SK-N-SH (cell line): Measurements from ENCODE around the gene SLC41A3. TPM values are rescaled to one million over a fixed set of nuclear protein-coding genes. Genes with fewer than 3 reads are reported as not detected.

Experiments used
- CTCF ChIA-PET: fragments of 300-600, 350-600 bp; formaldehyde crosslinking; extraction: SDS; loops from one replicate; lab custom pipeline; 2021; lab: Yijun Ruan, JAX
- POLR2A ChIA-PET: fragments of 350-600 bp; sonication (Branson Sonifier 250); formaldehyde crosslinking; extraction: SDS; loops from one replicate; lab custom pipeline; 2020; ENCODE audit warnings: antibody characterized with exemption, inconsistent platforms; lab: Yijun Ruan, JAX
- DNase-seq: peaks from one replicate; pipeline ENCODE4 v3.0.0; 2012
- H2AFZ ChIP-seq: fragments of 200-600 bp; sonication (generic); 2 replicates; pipeline ENCODE4 v1.8.1; 2016; ENCODE audit warnings: antibody characterized with exemption, mild to moderate bottlenecking, low read depth
- H3F3A ChIP-seq: fragments of 200-600 bp; sonication (generic); replicated peaks from 2 replicates; pipeline ENCODE3; 2016; ENCODE audit warnings: antibody characterized with exemption, mild to moderate bottlenecking; ENCODE audit not compliant: insufficient read depth
- H3K27ac ChIP-seq, 2 experiments: fragments of 200-500 bp in 1 of 2; fragments of 200-600 bp in 1 of 2; sonication (Bioruptor generic) in 1 of 2; sonication (generic), shearing (Covaris generic) in 1 of 2; 2 replicates each; pipeline versions ENCODE4 v1.5.1 to v1.6.1; 2014 to 2016; ENCODE audit warnings: low read depth in 2 of 2, inconsistent platforms in 1 of 2, low read length in 1 of 2, mild to moderate bottlenecking in 1 of 2, mixed read lengths in 1 of 2
- H3K27me3 ChIP-seq: fragments of 200-600 bp; sonication (generic), shearing (Covaris generic); 2 replicates; pipeline ENCODE4 v1.6.1; 2016; ENCODE audit warnings: mixed run types; ENCODE audit not compliant: insufficient read depth
- H3K36me3 ChIP-seq, 2 experiments: fragments of 200-500 bp in 1 of 2; fragments of 200-600 bp in 1 of 2; sonication (Bioruptor generic) in 1 of 2; sonication (generic) in 1 of 2; replicated peaks in 1 of 2; 2 replicates each; pipeline versions ENCODE3 to v1.5.1; 2014 to 2016; ENCODE audit warnings: low read length in 1 of 2, mild to moderate bottlenecking in 1 of 2; ENCODE audit not compliant: insufficient read depth in 2 of 2, control insufficient read depth in 1 of 2
- H3K4me1 ChIP-seq, 2 experiments: fragments of 200-500 bp in 1 of 2; fragments of 200-600 bp in 1 of 2; sonication (Bioruptor generic) in 1 of 2; sonication (generic), shearing (Covaris generic) in 1 of 2; 2 replicates each; pipeline versions ENCODE4 v1.5.1 to v1.6.1; 2014 to 2016; ENCODE audit warnings: low read depth in 1 of 2, low read length in 1 of 2, mixed run types in 1 of 2; ENCODE audit not compliant: insufficient read depth in 2 of 2, control insufficient read depth in 1 of 2
- H3K4me2 ChIP-seq: fragments of 200-600 bp; sonication (generic), shearing (Covaris generic); 2 replicates; pipeline ENCODE4 v1.6.1; 2017; ENCODE audit warnings: mixed run types
- H3K4me3 ChIP-seq, 2 experiments: fragments of 200-500 bp in 1 of 2; fragments of 200-600 bp in 1 of 2; sonication (Bioruptor generic) in 1 of 2; sonication (generic), shearing (Covaris generic) in 1 of 2; 2 replicates each; pipeline versions ENCODE4 v1.5.1 to v1.8.1; 2014 to 2016; ENCODE audit warnings: low read depth in 2 of 2, inconsistent platforms in 1 of 2, low read length in 1 of 2, mild to moderate bottlenecking in 1 of 2, mixed read lengths in 1 of 2, moderate library complexity in 1 of 2
- H3K79me2 ChIP-seq: fragments of 200-600 bp; sonication (generic); 2 replicates; pipeline ENCODE4 v1.8.1; 2017; ENCODE audit warnings: mild to moderate bottlenecking; ENCODE audit not compliant: insufficient read depth
- H3K9ac ChIP-seq: fragments of 200-600 bp; sonication (generic); 2 replicates; pipeline ENCODE4 v1.6.1; 2017; ENCODE audit warnings: mixed run types
- H3K9me2 ChIP-seq: fragments of 200-600 bp; sonication (generic); 2 replicates; pipeline ENCODE4 v1.6.1; 2017; ENCODE audit warnings: mixed run types
- H3K9me3 ChIP-seq: fragments of 200-600 bp; sonication (generic); 2 replicates; pipeline ENCODE4 v1.6.1; 2017; ENCODE audit warnings: mixed run types, mild to moderate bottlenecking, moderate library complexity
- H4K20me1 ChIP-seq: fragments of 200-600 bp; sonication (generic); 2 replicates; pipeline ENCODE4 v1.6.1; 2017; ENCODE audit warnings: mild to moderate bottlenecking, mixed run types; ENCODE audit not compliant: insufficient read depth
- CHD2 ChIP-seq: fragments of 150-350 bp; IDR thresholded peaks from 2 replicates; pipeline ENCODE4 v1.6.1; 2018; ENCODE audit warnings: low read length; ENCODE audit not compliant: partially characterized antibody
- ELF1 ChIP-seq: IDR thresholded peaks from 2 replicates; pipeline ENCODE4 v1.4.0; 2012
- EP300 ChIP-seq, 2 experiments: IDR thresholded peaks; 2 replicates each; pipeline versions ENCODE4 v1.4.0 to v1.6.1; 2012; ENCODE audit warnings: borderline replicate concordance in 1 of 2, low read depth in 1 of 2, low read length in 1 of 2
- FOSL2 ChIP-seq: IDR thresholded peaks from 2 replicates; pipeline ENCODE4 v1.4.0; 2012; ENCODE audit warnings: low read depth, mild to moderate bottlenecking, moderate library complexity, borderline replicate concordance
- GATA2 ChIP-seq: sonication (generic); formaldehyde crosslinking; IDR thresholded peaks from 2 replicates; pipeline ENCODE4 v1.5.0; 2020; ENCODE audit warnings: mild to moderate bottlenecking, missing genetic modification reagents
- NRF1 ChIP-seq: IDR thresholded peaks from 2 replicates; pipeline ENCODE4 v1.6.1; 2012; ENCODE audit warnings: low read depth, mild to moderate bottlenecking, low read length
- POLR2AphosphoS5 ChIP-seq: IDR thresholded peaks from 2 replicates; pipeline ENCODE4 v1.6.1; 2012; ENCODE audit warnings: low read depth, low read length
- RAD21 ChIP-seq: IDR thresholded peaks from 2 replicates; pipeline ENCODE4 v1.6.1; 2012; ENCODE audit warnings: mild to moderate bottlenecking, low read length
- RCOR1 ChIP-seq: fragments of 150-350 bp; IDR thresholded peaks from 2 replicates; pipeline ENCODE4 v1.6.1; 2017; ENCODE audit warnings: antibody characterized with exemption, low read length
- RXRA ChIP-seq: IDR thresholded peaks from 2 replicates; pipeline ENCODE4 v1.4.0; 2012; ENCODE audit warnings: low read depth, mild to moderate bottlenecking, borderline replicate concordance
- SIN3A ChIP-seq: IDR thresholded peaks from 2 replicates; pipeline ENCODE4 v1.6.1; 2012; ENCODE audit warnings: low read depth, mild to moderate bottlenecking, low read length, moderate library complexity, borderline replicate concordance
- TAF1 ChIP-seq: IDR thresholded peaks from 2 replicates; pipeline ENCODE4 v1.6.1; 2012; ENCODE audit warnings: low read depth, mild to moderate bottlenecking, low read length, moderate library complexity, borderline replicate concordance
- TCF12 ChIP-seq: IDR thresholded peaks from 2 replicates; pipeline ENCODE4 v1.4.0; 2012
- TEAD4 ChIP-seq: IDR thresholded peaks from 2 replicates; pipeline ENCODE4 v1.4.0; 2012; ENCODE audit warnings: mild to moderate bottlenecking, borderline replicate concordance; ENCODE audit not compliant: insufficient read depth
- WGBS: methylation state at CpG from one replicate; pipeline ENCODE4 v1.1.6; 2017; ENCODE audit warnings: low lambda C conversion rate; 5-methylcytosine and 5-hydroxymethylcytosine counted together
- polyA plus RNA-seq, 3 experiments: library from polyadenylated mRNA; depleted of rRNA; stranded (reverse); fragments of >200 nt; gene quantifications; 2 replicates each; pipeline ENCODE4 v1.2.3, GENCODE V29; 2012
- TF ChIP-seq, protein P1 (sequence below): IDR thresholded peaks from 2 replicates; pipeline ENCODE4; 2012
- TF ChIP-seq, protein P2 (sequence below): IDR thresholded peaks from 2 replicates; pipeline ENCODE4 v1.4.0; 2012; ENCODE audit warnings: low read depth, borderline replicate concordance
- TF ChIP-seq, protein P3 (sequence below): IDR thresholded peaks from 2 replicates; pipeline ENCODE4 v1.4.0; 2012; ENCODE audit warnings: low read depth, borderline replicate concordance
- TF ChIP-seq, protein P4 (sequence below): fragments of 200-600 bp; sonication (generic); IDR thresholded peaks from 2 replicates; pipeline ENCODE4 v1.6.1; 2017; ENCODE audit warnings: antibody characterized with exemption, mild to moderate bottlenecking, moderate library complexity
- TF ChIP-seq, protein P5 (sequence below): IDR thresholded peaks from 2 replicates; pipeline ENCODE4 v1.4.0; 2012; ENCODE audit warnings: low read depth

Gene SLC41A3
- polyA plus RNA-seq, 1 of the 3 experiments (the other 2 are of a cell fraction), result 53.4 TPM

DNA sequence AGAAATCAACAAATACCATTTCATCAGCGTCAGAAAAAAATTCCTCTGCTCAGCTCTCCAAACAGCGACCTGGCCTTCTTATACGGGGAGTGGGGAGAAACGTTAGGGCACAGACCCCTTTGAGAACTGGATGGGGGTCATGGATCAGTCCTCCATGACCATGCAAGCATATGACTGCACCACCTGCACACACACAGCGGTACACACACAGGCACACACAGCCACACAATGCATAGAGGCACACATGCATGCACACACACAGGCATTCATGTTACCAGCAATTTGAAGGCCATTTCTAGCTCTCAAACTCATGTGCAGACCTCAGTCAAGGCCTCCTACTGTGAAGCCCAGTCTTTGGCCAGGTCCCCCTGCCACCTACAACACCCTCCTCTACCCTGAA, 50.2 kb downstream of the SLC41A3 start:
- WGBS, result 82% methylated on average over 5 of the region's 5 CpGs
- TF ChIP-seq RXRA (no peak), FOSL2 (no peak), GATA2 (CRISPR knock-in tag) (no peak), EP300 (IDR thresholded peaks at IDR 0.05; ENCODE audit: borderline replicate concordance in 1 of 2, low read depth in 1 of 2, low read length in 1 of 2) (no peak), CHD2 (no peak), RAD21 (no peak), NRF1 (no peak), POLR2AphosphoS5 (no peak), RCOR1 (no peak), SIN3A (no peak), ELF1 (no peak), TCF12 (no peak), TEAD4 (no peak), TAF1 (no peak)
- TF ChIP-seq, protein P1, sequence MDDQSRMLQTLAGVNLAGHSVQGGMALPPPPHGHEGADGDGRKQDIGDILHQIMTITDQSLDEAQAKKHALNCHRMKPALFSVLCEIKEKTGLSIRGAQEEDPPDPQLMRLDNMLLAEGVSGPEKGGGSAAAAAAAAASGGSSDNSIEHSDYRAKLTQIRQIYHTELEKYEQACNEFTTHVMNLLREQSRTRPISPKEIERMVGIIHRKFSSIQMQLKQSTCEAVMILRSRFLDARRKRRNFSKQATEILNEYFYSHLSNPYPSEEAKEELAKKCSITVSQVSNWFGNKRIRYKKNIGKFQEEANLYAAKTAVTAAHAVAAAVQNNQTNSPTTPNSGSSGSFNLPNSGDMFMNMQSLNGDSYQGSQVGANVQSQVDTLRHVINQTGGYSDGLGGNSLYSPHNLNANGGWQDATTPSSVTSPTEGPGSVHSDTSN, result no peak
- TF ChIP-seq, protein P2, sequence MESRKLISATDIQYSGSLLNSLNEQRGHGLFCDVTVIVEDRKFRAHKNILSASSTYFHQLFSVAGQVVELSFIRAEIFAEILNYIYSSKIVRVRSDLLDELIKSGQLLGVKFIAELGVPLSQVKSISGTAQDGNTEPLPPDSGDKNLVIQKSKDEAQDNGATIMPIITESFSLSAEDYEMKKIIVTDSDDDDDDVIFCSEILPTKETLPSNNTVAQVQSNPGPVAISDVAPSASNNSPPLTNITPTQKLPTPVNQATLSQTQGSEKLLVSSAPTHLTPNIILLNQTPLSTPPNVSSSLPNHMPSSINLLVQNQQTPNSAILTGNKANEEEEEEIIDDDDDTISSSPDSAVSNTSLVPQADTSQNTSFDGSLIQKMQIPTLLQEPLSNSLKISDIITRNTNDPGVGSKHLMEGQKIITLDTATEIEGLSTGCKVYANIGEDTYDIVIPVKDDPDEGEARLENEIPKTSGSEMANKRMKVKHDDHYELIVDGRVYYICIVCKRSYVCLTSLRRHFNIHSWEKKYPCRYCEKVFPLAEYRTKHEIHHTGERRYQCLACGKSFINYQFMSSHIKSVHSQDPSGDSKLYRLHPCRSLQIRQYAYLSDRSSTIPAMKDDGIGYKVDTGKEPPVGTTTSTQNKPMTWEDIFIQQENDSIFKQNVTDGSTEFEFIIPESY, result no peak
- TF ChIP-seq, protein P3, sequence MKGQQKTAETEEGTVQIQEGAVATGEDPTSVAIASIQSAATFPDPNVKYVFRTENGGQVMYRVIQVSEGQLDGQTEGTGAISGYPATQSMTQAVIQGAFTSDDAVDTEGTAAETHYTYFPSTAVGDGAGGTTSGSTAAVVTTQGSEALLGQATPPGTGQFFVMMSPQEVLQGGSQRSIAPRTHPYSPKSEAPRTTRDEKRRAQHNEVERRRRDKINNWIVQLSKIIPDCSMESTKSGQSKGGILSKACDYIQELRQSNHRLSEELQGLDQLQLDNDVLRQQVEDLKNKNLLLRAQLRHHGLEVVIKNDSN, result no peak
- TF ChIP-seq, protein P4, sequence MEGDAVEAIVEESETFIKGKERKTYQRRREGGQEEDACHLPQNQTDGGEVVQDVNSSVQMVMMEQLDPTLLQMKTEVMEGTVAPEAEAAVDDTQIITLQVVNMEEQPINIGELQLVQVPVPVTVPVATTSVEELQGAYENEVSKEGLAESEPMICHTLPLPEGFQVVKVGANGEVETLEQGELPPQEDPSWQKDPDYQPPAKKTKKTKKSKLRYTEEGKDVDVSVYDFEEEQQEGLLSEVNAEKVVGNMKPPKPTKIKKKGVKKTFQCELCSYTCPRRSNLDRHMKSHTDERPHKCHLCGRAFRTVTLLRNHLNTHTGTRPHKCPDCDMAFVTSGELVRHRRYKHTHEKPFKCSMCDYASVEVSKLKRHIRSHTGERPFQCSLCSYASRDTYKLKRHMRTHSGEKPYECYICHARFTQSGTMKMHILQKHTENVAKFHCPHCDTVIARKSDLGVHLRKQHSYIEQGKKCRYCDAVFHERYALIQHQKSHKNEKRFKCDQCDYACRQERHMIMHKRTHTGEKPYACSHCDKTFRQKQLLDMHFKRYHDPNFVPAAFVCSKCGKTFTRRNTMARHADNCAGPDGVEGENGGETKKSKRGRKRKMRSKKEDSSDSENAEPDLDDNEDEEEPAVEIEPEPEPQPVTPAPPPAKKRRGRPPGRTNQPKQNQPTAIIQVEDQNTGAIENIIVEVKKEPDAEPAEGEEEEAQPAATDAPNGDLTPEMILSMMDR, result no peak
- TF ChIP-seq, protein P5, sequence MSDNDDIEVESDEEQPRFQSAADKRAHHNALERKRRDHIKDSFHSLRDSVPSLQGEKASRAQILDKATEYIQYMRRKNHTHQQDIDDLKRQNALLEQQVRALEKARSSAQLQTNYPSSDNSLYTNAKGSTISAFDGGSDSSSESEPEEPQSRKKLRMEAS, result no peak
- TF ChIP-seq, all 33 proteins: peak for 0
- Histone ChIP-seq H3K36me3 (no peaks in the 10 kb centered on the region), H3K27me3 (no peaks in the 10 kb centered on the region), H3K4me3 (no peak overlapping the region), H3K9ac (no peak overlapping the region), H2AFZ (no peak overlapping the region), H3K79me2 (no peaks in the 10 kb centered on the region), H3K9me2 (no peaks in the 10 kb centered on the region), H3F3A (peaks cover 9% of the 10 kb centered on the region), H3K4me2 (no peak overlapping the region), H3K9me3 (no peaks in the 10 kb centered on the region), H3K27ac (no peak overlapping the region), H4K20me1 (no peaks in the 10 kb centered on the region), H3K4me1 (peaks cover 5 to 10% of the 10 kb centered on the region in 2 experiments; a peak in 1 of 4 replicates)
- ChIA-PET CTCF (interaction anchor here (0.8 kb wide), 1 partner anchor 61 kb away, joined by 3 read pairs; no protein-coding TSS in a partner anchor), POLR2A (no interaction called here)
- DNase-seq, result no peak
